GOT3 (cell line): ENCODE data around the gene SH3TC2.

ENCODE experiments used
- DNase-seq: peaks from one replicate; lab custom pipeline; 2025; ENCODE audit warnings: mixed read lengths; lab: John Stamatoyannopoulos, UW

SH3TC2 gene

DNA sequence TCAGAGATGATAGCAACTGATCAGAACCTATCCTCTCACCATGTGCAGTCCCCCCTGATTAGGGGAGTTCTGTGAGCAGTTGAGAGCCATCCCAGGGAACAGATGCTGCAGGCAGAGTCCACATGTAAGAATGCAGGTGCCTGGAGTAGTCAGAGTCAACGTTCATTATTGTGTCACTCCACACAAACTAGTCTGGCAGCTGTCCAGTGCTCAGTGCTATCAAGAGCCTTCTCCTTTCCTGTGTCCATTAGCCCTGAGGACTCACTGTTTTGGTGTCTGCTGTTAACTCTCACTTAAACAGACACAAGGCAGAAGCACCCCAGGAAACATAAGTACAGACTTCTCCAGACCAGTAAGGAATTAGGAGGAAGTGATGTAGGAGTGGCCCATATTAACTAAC is 2.5 kb downstream of the SH3TC2 start:
- no peak for DNase-seq

DNA sequence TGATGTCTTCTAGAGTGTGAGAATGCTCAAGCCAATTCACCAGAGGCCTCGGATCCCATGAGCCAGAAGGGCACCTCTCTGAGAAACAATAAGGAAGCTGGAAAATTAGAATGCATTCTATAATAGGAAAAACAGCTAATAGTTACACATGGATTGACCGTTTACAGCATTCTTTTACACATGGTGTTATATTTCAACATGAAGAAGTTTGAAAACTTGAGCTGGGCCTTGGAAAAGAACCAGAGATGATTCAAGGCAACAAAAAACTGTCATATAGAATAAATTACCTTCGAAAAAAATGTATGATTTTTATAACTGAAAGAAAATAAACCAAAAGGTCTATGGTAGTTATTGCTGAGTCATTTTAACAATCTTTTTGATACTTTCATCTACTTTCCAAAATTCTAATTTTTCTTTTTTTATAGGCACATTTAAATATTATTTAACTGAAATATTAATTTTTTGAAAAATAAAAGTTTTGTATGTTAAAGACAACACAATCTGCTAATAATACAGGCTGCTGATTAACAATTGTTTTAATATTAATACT is 6.2 kb downstream of the SH3TC2 start:
- DNase-seq = no peak

DNA sequence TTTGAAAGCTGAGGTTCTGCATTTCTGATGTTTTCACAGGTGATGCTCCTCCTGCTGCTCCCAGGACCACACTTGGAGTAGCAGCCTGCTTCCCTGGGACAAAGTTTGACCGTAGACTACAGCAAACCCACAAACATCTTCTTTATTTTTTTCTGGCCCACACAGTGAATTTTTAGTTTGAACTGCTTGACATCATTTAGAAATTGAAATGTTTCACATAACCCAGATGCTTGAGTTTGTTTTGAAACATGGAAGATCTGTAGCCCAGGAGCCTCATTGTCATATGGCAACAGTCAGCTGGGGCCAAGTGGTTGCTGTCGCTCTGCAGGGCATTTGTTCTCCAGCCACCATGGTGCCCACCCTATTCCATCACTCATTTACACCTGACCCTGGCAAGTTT is 8.4 kb downstream of the SH3TC2 start:
- no peak for DNase-seq

DNA sequence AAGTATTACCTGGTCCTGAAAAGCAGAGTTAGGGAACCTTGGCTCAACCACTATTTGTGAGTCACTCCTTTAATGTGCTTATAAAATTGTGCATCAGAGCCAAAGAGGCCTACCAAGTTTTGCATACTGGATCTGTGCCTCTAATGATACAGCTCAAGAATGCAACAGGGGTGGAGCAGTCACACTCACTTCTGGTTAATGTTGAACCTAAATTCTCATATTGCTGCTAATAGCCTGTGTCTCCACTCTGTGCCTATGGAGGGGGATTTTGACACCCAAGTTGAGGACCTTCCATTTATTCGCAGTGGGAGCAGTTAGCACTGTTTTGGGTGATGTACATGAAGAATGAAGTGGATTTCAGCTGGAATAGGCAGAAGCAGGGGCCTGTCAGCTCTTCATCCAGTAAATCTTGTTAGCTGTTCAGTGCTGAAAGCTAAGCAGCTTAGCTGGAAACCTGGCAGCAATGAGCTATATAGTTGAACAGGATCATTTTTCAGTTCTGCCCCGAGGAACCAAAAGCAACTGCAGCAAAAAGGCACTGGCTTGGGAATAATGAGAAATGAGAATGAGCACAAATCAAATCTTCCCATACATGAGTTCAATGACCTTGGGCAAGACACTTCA is 9.7 kb downstream of the SH3TC2 start:
- no peak for DNase-seq

DNA sequence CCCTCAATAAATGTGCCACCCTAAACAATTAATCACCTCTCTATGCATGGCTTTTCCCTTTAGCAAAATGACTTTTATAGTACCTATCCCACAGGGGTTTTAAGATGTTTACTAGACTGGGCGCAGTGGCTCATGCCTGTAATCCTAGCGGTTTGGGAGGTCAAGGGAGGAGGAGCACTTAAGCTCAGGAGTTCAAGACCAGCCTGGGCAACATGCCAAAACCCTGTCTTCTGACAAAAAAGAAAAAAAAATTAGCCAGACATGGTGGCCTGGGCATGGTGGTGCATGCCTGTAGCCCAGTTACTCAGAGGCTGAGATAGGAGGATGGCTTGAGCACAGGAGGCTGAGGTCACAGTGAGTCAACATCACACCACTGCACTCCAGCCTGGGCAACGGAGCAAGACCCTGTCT is 13.5 kb downstream of the SH3TC2 start:
- DNase-seq = no peak

DNA sequence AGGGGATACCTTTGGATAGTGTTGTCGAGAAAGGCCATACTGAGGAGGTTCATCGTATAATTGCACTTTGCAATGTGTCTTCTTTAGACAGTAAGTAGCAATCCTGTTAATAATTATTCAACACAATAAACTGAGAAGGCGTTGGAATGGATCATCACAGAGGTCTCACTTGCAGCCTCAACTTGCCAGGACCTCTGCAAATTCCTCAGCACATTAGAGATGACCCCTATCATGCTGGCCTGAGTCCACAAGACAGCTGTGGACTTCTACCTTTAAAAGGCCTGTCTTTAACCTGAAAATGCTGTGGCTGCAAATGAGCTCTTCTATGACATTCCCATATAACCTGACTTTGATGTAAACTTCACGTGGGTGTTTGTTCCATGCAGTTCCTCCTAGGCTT is 14.1 kb downstream of the SH3TC2 start:
- DNase-seq = no peak

DNA sequence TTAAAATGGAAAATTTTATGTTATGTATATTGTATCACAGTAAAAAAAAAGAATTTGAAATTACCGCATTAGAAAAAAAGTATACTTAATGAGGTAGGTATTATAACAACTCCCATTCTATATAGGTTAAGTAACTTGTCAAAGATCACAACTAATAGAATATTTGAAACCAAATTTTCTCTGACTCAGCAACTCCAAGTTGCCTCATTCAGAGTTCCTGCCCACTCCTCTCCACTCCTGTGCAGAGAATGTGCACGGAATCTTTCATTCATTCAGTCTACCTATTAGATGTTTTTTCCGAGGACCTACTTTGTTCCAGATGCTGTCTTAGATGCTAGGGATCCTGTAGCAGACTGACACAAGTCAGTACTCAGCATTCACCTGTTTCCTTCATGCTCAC is 15.4 kb downstream of the SH3TC2 start:
- no peak for DNase-seq

DNA sequence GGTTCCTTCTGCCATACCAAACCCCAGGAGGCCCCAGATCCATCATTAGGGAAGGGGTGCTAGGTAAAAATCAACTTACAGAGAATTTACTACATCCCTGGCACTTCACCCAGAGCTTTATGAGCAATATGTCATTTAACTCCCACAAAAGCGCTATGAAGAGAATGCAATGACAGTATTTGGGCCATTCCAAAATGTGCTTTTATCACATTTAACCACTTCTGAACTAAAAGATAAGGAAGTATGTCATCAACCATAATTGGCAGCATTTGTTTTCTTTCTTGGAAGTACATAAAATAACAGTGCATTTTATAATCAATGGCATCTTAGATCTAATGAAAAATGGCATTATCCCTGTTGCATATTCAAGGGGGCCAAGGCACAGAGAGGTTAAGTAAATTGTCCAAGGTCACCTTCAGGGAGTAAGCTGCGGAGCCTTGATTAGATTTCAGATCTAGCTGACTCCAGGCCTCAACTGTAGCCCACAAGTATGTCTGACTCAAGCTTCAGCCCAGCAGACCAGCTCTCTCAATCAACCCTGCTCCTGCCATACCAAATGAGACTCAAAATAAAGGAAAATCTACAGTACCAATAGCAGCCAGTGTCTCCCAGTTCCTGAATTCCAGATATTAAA is 16.5 kb downstream of the SH3TC2 start:
- no peak for DNase-seq

DNA sequence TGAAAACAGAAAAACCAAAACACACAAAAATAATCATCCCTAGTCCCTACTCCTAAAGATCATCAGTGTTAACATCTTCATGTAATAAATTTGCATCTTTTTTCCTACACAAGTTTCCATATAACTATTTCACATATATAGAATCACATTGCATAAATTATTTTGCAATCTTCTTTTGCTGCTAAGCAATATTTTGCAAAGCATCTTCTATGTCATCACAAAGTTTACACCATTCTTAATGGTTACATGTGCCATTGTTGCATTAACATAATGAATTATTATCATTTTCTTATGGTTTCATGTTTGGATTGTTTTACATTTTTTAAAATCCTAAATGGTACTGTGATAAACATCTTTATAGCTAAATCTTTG is 17.8 kb downstream of the SH3TC2 start:
- no peak for DNase-seq

DNA sequence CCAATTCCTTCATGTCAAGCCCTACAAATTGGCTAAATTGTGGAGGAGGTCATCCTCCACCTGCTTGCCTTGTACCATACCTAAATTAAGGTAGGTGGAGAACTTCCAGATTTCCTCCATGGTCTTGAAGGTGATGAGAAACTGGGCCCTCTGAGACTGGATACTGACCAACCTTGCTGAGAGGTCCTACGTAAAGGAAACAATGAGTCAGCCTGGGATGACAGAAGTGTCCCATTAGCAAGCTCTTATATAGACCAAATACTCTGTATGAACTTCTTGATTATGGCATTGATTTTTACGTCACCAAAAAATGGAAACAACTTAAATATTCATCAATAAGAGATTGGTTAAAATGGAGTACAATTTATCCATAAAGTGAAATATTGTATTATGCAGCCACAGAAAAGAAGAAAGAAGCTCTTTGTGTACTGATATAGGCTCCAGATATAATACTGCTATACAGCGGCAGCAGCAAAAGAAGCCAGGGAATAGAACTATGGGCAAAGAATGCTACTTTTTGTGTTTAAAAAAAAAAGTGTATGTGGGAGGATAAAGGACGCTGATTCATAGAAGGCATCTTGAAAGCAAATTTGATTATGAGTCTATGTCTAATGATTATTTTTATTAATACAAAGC is 18.3 kb downstream of the SH3TC2 start:
- DNase-seq = no peak

DNA sequence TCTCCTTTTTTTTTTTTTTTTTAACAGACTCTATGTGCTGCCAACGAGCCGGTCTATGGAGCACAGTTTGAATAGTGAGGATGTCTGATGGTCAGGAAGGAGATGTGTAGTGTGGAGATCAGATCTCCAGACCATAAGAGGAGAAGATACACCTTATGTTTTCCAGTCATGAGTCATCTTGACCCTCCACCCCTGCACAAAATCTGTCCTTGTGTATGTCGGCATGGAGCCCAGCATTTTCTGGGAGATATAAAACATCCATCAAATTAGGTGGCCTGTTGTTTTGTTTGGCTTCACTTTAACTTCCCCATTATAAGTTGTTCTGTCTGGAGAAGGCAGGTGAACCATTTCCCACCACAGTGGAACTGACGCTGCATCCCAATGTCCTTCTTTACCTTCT is 19.2 kb downstream of the SH3TC2 start:
- DNase-seq = no peak

DNA sequence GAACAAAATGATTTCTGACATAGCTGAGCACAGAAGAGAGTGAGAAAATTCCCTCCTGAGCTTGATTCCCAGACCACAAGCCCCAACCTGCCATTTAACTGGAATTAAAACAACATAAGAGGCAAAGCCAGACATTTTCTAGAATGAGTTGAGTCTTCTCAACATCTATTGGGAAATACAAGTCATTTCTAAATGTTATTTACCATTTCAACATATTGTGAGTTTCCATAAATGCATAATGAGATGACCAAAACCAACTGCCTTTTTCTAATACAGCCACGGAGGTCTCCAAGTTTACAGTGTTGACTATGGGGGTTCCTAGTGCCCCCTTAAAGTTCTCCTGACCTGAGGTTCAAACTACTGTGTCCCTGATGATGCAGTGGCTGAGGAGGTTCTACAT is 20.0 kb downstream of the SH3TC2 start:
- no peak for DNase-seq

DNA sequence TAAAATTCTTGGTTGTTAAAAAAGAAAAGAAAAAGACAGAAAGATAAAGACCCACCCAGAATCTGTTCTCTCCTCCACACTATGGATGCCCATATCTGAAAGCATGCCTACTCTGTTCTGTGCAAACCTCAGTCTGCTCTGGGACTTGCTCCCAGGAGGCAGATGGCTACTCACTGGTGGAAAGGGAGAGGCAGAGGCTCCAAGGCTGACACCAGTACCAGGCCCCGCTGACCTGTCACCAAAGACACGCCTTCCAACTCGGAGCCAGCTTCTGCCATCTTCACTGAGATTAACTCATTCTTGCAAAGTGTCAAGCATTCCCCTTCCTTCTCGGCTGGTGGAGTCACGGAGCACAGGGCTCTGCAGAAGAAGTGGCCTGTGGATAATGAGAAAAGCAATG is 21.6 kb downstream of the SH3TC2 start:
- no peak for DNase-seq

DNA sequence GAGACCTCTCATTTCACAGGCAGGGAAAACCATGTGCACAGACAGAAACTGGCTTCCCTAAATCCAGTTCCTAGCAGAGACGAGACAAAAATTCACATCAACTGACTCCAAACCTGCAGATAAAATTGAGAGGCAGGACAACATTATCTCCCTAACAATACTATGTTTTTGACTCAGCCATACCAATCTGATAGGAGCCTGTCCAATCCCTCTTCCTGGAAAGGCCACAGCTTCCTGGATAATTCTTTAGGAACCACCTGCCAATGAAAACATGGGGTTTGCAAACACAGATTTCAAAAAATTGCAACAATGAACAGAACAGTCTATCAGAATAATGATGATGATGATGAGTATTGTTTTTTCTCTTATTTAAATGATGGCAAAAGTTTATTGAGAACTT is 22.4 kb downstream of the SH3TC2 start:
- no peak for DNase-seq

DNA sequence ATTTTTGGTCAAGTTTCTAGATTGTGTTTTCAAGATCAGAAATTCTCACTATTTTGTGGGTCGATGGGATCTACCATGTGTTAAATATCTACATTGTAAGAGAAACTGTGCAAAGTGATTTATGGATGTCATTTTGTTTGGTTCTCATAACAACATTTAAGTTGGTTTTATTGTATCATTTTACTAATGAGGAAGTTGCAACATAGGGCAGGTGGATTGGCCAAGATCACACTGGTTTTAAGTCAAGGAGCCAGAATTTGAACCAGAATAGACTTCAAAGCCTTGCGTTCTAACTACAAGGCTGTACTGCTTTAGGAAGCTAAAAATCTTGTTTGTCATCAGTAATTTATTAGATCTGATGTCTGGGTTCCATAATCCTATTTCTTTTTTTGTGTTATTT is 23.4 kb downstream of the SH3TC2 start:
- no peak for DNase-seq

DNA sequence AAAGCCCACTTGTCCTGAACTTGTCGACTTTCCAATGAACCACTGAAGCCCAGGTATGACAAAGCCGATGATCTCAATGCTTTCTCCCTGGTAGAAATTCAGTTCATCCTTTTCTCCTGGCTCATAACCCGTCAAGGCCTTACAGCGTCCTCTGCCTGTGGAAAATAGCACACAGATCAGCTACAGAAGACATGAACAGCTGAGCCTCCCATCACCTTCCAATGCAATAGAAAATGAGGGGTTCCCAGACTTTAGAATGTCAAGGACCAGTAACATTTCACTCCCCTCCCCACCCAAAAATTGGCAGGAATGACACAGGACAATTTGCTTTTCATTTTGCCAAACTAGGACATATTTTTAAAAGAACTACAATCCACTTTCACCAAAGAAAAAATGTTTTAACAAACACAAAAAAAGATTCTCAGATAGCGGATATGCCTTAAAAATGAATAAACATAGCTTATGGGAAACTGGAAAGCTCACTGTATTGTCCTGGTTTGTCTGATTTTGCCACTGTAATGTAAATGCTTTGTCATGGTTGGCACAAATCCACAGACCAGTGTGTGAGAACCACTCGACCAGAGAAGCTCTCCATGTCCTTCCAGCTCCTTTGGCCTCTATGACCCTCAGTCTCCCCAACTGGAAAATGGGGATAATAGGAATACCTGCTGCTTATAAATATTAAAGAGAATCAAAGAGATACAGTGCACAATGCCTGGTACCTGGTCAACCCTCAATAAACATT is 24.4 kb downstream of the SH3TC2 start:
- no peak for DNase-seq

DNA sequence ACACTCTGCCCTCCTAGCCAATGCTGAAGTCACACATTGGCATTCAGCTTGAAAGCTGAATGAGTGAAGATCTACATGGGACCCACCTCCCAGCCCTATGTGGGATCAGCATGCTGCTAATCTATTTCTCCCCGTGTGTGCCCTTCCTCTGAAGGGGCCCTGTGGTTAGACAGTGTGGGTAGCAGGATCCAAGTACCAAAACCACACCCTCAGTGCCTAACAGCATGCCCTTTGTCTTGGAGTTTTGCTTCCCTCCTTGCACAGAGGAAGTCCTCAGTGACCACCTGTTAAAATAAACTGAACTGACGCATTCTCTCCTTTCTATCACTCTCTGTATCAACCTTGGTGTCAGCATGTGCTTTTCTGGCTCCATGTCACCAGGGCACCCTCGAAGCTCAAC is 25.0 kb downstream of the SH3TC2 start:
- no peak for DNase-seq

DNA sequence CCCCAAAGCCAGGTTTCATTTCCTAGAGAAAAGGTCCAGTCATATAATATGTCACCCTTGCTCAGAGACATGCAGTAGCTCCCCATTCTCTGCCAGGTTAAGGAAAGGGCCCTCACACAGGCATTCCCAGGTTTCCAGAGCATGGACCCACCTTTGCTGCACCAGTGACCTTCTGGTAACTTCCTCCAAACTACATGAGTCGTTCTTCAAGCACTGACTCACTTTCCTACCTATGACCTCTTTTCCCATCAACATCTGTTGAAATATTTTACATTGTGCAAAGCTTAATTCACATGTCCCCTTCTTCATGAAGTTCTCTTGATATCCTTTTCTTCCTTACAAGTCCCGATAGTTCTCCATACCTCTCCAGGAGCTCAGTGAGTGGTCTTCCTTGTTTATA is 25.9 kb downstream of the SH3TC2 start:
- no peak for DNase-seq

DNA sequence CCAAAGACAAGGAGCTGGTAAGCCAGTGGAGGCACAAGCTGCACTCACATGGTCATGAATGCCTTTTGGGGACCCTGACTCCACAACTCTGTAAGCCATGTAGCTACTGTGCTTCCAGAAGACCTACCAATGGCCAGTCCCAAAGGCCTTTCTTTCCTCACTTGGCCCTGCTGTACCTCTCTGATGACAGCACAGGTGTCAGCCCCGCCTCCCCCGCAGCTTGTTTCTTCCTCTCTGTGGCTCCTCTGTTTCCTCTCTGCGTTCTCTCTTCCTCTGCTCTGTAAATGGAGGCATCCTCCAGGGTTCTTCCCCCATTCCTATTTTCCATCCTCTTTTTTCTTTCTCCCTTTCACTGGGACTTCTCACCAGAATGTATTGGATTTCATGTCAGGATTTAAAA is 26.7 kb downstream of the SH3TC2 start:
- DNase-seq = no peak

DNA sequence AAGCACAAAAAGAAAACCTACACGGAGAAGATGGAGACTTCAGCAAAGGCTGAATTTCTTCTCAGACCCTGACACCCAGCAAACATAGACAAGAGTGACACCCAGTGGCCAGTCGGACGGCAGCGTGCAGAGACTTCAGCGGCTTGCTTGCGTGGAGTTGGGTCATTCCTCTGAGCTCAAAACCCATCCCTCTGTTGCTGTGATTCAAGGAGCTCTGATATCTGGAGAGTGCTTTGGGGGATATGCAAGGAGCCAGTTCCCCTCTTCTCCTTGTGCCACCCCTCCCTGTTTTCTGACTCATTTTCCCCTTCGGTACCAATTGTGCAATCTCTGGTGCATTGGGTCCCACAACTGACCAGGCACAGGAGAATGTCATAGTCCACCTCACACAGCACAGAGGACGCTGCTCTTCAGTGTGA is 27.5 kb downstream of the SH3TC2 start:
- DNase-seq = peak; percentile 39

DNA sequence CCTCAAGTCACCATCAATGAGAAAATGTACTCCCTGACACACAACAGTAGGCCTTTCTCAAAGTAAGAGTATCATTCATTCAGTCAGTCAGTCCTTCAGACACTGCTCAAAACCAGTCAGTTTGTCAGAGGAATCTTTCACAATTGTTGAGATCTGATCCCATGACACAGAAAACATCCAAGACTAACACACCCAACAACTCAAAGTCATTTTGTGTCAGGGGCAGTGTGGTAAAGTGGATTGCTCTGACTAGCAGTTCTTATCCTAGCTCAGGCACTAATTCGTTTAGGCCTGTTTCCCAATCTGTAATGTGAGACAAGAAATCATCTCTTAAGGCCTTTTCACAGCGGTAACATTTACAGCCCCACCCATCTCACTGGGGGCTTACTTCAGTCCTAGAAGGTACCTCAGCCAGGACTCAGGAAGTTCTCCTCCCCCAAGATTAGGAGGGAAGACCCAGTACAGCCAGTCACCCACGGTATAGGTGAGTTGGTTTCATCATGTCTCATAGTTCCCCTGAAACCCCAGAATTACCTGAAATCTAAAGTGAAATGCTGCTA is 31.9 kb downstream of the SH3TC2 start:
- no peak for DNase-seq

DNA sequence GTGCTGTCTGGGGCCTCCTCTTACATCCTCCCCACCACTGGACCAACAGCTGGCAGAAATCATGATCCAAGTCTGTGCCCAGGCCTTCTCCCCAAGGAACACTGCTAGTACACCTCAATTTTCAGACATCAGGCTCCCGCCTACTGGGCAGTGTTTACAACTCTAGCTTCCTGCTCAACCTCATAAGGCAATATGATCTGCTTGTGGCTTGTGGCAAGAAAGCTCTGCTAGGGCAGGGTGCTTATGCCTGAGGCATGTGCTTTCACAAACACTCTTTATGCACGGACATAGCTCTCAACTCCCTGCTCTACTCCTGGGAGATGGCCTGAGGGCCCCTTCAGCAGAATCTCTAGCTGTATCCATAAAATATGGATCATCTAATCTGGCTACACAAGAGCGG is 32.5 kb downstream of the SH3TC2 start:
- DNase-seq = no peak

DNA sequence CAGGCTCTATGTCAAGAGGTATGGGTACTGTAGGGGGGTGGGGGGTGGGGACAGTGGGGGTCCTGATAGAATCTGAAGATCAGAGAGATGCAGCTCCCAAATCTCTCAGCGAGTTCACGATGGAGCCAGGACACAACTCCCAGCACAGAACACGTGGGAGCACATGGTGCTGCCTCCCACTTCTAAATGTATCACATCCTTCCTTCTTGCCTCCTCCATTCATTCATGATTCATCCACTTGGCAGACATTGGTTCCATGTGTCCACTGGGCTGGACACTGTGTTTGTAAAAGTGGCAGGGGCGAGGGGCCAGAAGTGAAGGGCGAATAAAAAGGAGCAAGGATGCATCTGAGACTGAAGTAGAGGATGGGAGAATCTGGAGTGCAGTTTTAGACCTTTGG is 33.9 kb downstream of the SH3TC2 start:
- DNase-seq = no peak
